Measurements from ENCODE around the gene ACYP1. TPM values are rescaled to one million over a fixed set of nuclear protein-coding genes. Genes with fewer than 3 reads are reported as not detected.

The ACYP1 gene
- total and polyA plus RNA-seq, 9 of the 15 experiments (the other 6 are each of a cell fraction or from before 2014, with no cell fraction given): 19.9 to 113 (median 52.3) TPM

DNA sequence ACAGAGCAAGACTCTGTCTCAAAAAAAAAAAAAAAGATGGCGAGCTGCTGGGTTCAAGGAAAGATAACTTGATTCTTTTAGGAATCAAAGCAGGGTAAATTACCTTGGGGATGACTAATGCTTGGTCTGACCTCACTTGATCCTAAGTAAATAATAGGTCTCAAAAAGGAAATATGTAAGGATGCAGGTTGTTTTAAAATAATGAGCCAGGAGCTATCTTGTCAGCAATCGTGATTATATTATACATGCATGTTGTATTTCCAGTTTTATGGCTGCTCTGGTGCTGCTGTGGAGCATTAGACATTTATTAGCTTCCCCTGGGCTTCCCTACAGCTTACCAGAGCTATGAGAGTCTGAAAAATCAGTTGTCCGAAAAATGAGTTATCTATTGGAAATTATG is 58.5 kb downstream of the ACYP1 start (continued):
- TF ChIP-seq, protein P1, sequence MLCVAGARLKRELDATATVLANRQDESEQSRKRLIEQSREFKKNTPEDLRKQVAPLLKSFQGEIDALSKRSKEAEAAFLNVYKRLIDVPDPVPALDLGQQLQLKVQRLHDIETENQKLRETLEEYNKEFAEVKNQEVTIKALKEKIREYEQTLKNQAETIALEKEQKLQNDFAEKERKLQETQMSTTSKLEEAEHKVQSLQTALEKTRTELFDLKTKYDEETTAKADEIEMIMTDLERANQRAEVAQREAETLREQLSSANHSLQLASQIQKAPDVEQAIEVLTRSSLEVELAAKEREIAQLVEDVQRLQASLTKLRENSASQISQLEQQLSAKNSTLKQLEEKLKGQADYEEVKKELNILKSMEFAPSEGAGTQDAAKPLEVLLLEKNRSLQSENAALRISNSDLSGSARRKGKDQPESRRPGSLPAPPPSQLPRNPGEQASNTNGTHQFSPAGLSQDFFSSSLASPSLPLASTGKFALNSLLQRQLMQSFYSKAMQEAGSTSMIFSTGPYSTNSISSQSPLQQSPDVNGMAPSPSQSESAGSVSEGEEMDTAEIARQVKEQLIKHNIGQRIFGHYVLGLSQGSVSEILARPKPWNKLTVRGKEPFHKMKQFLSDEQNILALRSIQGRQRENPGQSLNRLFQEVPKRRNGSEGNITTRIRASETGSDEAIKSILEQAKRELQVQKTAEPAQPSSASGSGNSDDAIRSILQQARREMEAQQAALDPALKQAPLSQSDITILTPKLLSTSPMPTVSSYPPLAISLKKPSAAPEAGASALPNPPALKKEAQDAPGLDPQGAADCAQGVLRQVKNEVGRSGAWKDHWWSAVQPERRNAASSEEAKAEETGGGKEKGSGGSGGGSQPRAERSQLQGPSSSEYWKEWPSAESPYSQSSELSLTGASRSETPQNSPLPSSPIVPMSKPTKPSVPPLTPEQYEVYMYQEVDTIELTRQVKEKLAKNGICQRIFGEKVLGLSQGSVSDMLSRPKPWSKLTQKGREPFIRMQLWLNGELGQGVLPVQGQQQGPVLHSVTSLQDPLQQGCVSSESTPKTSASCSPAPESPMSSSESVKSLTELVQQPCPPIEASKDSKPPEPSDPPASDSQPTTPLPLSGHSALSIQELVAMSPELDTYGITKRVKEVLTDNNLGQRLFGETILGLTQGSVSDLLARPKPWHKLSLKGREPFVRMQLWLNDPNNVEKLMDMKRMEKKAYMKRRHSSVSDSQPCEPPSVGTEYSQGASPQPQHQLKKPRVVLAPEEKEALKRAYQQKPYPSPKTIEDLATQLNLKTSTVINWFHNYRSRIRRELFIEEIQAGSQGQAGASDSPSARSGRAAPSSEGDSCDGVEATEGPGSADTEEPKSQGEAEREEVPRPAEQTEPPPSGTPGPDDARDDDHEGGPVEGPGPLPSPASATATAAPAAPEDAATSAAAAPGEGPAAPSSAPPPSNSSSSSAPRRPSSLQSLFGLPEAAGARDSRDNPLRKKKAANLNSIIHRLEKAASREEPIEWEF (CRISPR knock-in tag; IDR thresholded peaks at IDR 0.05): no peak
- TF ChIP-seq, protein P2, sequence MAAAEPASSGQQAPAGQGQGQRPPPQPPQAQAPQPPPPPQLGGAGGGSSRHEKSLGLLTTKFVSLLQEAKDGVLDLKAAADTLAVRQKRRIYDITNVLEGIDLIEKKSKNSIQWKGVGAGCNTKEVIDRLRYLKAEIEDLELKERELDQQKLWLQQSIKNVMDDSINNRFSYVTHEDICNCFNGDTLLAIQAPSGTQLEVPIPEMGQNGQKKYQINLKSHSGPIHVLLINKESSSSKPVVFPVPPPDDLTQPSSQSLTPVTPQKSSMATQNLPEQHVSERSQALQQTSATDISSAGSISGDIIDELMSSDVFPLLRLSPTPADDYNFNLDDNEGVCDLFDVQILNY (CRISPR knock-in tag; IDR thresholded peaks at IDR 0.05): no peak
- TF ChIP-seq, protein P3, sequence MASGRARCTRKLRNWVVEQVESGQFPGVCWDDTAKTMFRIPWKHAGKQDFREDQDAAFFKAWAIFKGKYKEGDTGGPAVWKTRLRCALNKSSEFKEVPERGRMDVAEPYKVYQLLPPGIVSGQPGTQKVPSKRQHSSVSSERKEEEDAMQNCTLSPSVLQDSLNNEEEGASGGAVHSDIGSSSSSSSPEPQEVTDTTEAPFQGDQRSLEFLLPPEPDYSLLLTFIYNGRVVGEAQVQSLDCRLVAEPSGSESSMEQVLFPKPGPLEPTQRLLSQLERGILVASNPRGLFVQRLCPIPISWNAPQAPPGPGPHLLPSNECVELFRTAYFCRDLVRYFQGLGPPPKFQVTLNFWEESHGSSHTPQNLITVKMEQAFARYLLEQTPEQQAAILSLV (tag; IDR thresholded peaks at IDR 0.05): no peak
